Measurements from ENCODE around the gene CCDC102B.

GRCh38 chr18:68818584-68818983 is 20.7 kb downstream of the CCDC102B start:
- TF ChIP-seq POLR2A (IDR thresholded peaks at IDR 0.05) (no peak), CTCF (IDR thresholded peaks at IDR 0.05) (no peak)

Data from right lobe of liver (tissue), 4 donors.